HepG2 (cell line): Measurements from ENCODE around the gene LIPC. TPM values are rescaled to one million over a fixed set of nuclear protein-coding genes. Genes with fewer than 3 reads are reported as not detected.

Experiments
- ATAC-seq: fragments of 200-7000 bp; cut with Tn5 transposase; 3 replicates; pipeline ENCODE4 v1.9.1; 2020; ENCODE audit warnings: mild to moderate bottlenecking, moderate library complexity
- BruUV-seq: library from RNA; stranded (reverse); fragments of 400-500 nt; replicated peaks from 2 replicates; lab custom pipeline; 2021; lab: Mats Ljungman, UMichigan
- CTCF ChIA-PET: fragments of 300-600 bp; formaldehyde crosslinking; extraction: SDS; loops from one replicate; lab custom pipeline; 2021; ENCODE audit warnings: low total read pairs, inconsistent platforms, low intra/inter-chr PET ratio; lab: Yijun Ruan, JAX
- POLR2A ChIA-PET: fragments of 350-600 bp; sonication (Branson Sonifier 250); formaldehyde crosslinking; loops from one replicate; lab custom pipeline; 2020; ENCODE audit warnings: antibody characterized with exemption, inconsistent platforms; lab: Yijun Ruan, JAX
- DNase-seq: peaks from one replicate; pipeline ENCODE4 v3.0.0-alpha.2; 2015; ENCODE audit warnings: low spot score
- FAIRE-seq: peaks from 3 replicates; lab custom pipeline; 2011; peaks lifted over from hg19 to GRCh38; lab: Jason Lieb, UNC
- H2AFZ ChIP-seq: one replicate; pipeline ENCODE4 v1.6.1; 2011; ENCODE audit warnings: low read length, inconsistent platforms
- H3K27ac ChIP-seq: fragments of 300-600 bp; 3 replicates; pipeline ENCODE4 v1.8.0; 2011; ENCODE audit warnings: mixed run types, mild to moderate bottlenecking, mixed read lengths, low read length, inconsistent platforms; ENCODE audit not compliant: insufficient read depth; ENCODE audit errors: extremely low read length
- H3K27me3 ChIP-seq, 2 experiments: fragments of 200-600 bp in 1 of 2; 2 replicates in 1 of 2; 3 replicates in 1 of 2; pipeline versions ENCODE4 v1.6.0 to v1.8.0; 2011; ENCODE audit warnings: low read length in 2 of 2, mild to moderate bottlenecking in 2 of 2, moderate library complexity in 2 of 2, inconsistent platforms in 1 of 2; ENCODE audit not compliant: insufficient read depth in 2 of 2, control insufficient read depth in 1 of 2
- H3K36me3 ChIP-seq, 2 experiments: fragments of 200-600 bp in 1 of 2; replicated peaks in 1 of 2; 2 replicates in 1 of 2; 3 replicates in 1 of 2; pipeline versions ENCODE4 v1.5.1 to v1.8.0; 2011; ENCODE audit warnings: low read length in 2 of 2, inconsistent platforms in 1 of 2; ENCODE audit not compliant: insufficient read depth in 2 of 2, control insufficient read depth in 1 of 2
- H3K4me1 ChIP-seq: 2 replicates; pipeline ENCODE4 v1.5.1; 2012; ENCODE audit warnings: low read length, inconsistent platforms; ENCODE audit not compliant: insufficient read depth
- H3K4me2 ChIP-seq: 2 replicates; pipeline ENCODE4 v1.6.0; 2011; ENCODE audit warnings: low read depth, low read length, inconsistent platforms
- H3K4me3 ChIP-seq, 3 experiments: fragments of 200-600 bp in 1 of 3; sonication (generic), shearing (Covaris generic) in 1 of 3; replicated peaks in 1 of 3; 2 replicates each; pipeline ENCODE4 v1.5.1; 2011 to 2016; ENCODE audit warnings: low read length in 3 of 3, inconsistent platforms in 2 of 3, low read depth in 2 of 3, mild to moderate bottlenecking in 2 of 3, control low read depth in 1 of 3, mixed read lengths in 1 of 3; ENCODE audit not compliant: insufficient read depth in 1 of 3
- H3K79me2 ChIP-seq: one replicate; pipeline ENCODE4 v1.6.1; 2011; ENCODE audit warnings: low read length, inconsistent platforms; ENCODE audit not compliant: insufficient read depth
- H3K9ac ChIP-seq: 2 replicates; pipeline ENCODE4 v1.6.0; 2011; ENCODE audit warnings: mild to moderate bottlenecking, low read depth, low read length, inconsistent platforms; ENCODE audit not compliant: insufficient read depth
- H3K9me3 ChIP-seq: 2 replicates; pipeline ENCODE4 v1.5.1; 2012; ENCODE audit warnings: mild to moderate bottlenecking, low read length
- H4K20me1 ChIP-seq: 2 replicates; pipeline ENCODE4 v1.6.0; 2011; ENCODE audit warnings: inconsistent platforms, mild to moderate bottlenecking, low read length, moderate library complexity; ENCODE audit not compliant: insufficient read depth
- ARNT ChIP-seq: fragments of 450-650 bp; IDR thresholded peaks from 2 replicates; pipeline ENCODE4 v1.6.1; 2017
- FOXA3 ChIP-seq: IDR thresholded peaks from 2 replicates; pipeline ENCODE4 v1.6.1; 2016; ENCODE audit warnings: missing genetic modification reagents, missing compliant biosample characterization
- HES4 ChIP-seq: sonication (generic); formaldehyde crosslinking; IDR thresholded peaks from 2 replicates; pipeline ENCODE4 v1.9.0; 2021; ENCODE audit warnings: mild to moderate bottlenecking, missing genetic modification reagents, borderline replicate concordance
- MBNL3 ChIP-seq: fragments of 250-450 bp; sonication (Bioruptor Pico); conservative IDR thresholded peaks from 2 replicates; pipeline ENCODE4 v1.8.0; 2022; ENCODE audit warnings: mild to moderate bottlenecking, inconsistent platforms
- MZF1 ChIP-seq: sonication (generic); formaldehyde crosslinking; IDR thresholded peaks from 2 replicates; pipeline ENCODE4 v1.8.1; 2023; ENCODE audit warnings: mild to moderate bottlenecking, missing genetic modification reagents, borderline replicate concordance
- ZHX1 ChIP-seq: sonication (generic); formaldehyde crosslinking; IDR thresholded peaks from 2 replicates; pipeline ENCODE4 v1.8.1; 2022; ENCODE audit warnings: low read depth, mild to moderate bottlenecking, missing genetic modification reagents
- ZMYM4 ChIP-seq: sonication (generic); formaldehyde crosslinking; IDR thresholded peaks from 2 replicates; pipeline ENCODE4 v1.8.1; 2023; ENCODE audit warnings: mild to moderate bottlenecking, missing genetic modification reagents
- ZNF275 ChIP-seq: sonication (generic); formaldehyde crosslinking; IDR thresholded peaks from 2 replicates; pipeline ENCODE4 v1.8.0; 2022; ENCODE audit warnings: missing genetic modification reagents, mild to moderate bottlenecking, inconsistent platforms, borderline replicate concordance
- ZNF276 ChIP-seq: sonication (generic); formaldehyde crosslinking; IDR thresholded peaks from 2 replicates; pipeline ENCODE4 v1.4.0; 2020; ENCODE audit warnings: mild to moderate bottlenecking, low read depth, missing genetic modification reagents
- ZNF34 ChIP-seq: sonication (generic); formaldehyde crosslinking; IDR thresholded peaks from 2 replicates; pipeline ENCODE4 v1.4.0; 2020; ENCODE audit warnings: mild to moderate bottlenecking, missing genetic modification reagents, borderline replicate concordance
- ZNF460 ChIP-seq: sonication (generic); formaldehyde crosslinking; IDR thresholded peaks from 2 replicates; pipeline ENCODE4 v1.5.1; 2020; ENCODE audit warnings: missing genetic modification reagents, mild to moderate bottlenecking, borderline replicate concordance
- ZNF501 ChIP-seq: sonication (generic); formaldehyde crosslinking; IDR thresholded peaks from 2 replicates; pipeline ENCODE4 v1.5.1; 2020; ENCODE audit warnings: mild to moderate bottlenecking, moderate library complexity, missing genetic modification reagents
- ZNF678 ChIP-seq: sonication (generic); formaldehyde crosslinking; IDR thresholded peaks from 2 replicates; pipeline ENCODE4 v1.4.0; 2020; ENCODE audit warnings: mild to moderate bottlenecking, missing genetic modification reagents
- ZSCAN12 ChIP-seq: sonication (generic); formaldehyde crosslinking; IDR thresholded peaks from 2 replicates; pipeline ENCODE4 v1.9.0; 2021; ENCODE audit warnings: mild to moderate bottlenecking, missing genetic modification reagents
- WGBS: methylation state at CpG from one replicate; pipeline ENCODE4 v1.1.6; 2017; ENCODE audit warnings: low lambda C conversion rate; 5-methylcytosine and 5-hydroxymethylcytosine counted together
- in situ Hi-C: cut with HindIII; loops from 2 replicates; pipeline ENCODE4 v1.10.0; 2017; ENCODE audit warnings: low pct_unique_long_range_greater_than_20kb; ENCODE audit not compliant: extremely low pct_ligation_motif_present
- intact Hi-C: fragments of 100-400 bp; cut with micrococcal nuclease; formaldehyde crosslinking; loops from one replicate; pipeline ENCODE4 v1.10.0; 2022; ENCODE audit not compliant: unreplicated experiment
- polyA plus RNA-seq, 8 experiments: library from polyadenylated mRNA; depleted of rRNA in 3 of 8; stranded (reverse) in 7 of 8; unstranded in 1 of 8; fragments of >200 nt; fragmentation: Illumina TruSeq in 4 of 8; extraction: Trizol in 4 of 8; gene quantifications; 2 replicates each; pipeline versions ENCODE4 v1.2.1 to v1.2.3, GENCODE V29; 2011 to 2016; ENCODE audit warnings: low read depth in 4 of 8, missing spikeins in 1 of 8, mixed read lengths in 1 of 8; ENCODE audit not compliant: insufficient read depth in 1 of 8
- total RNA-seq, 5 experiments: library from RNA; depleted of rRNA; stranded (reverse); fragments of >200 nt; fragmentation: Illumina TruSeq; extraction: Trizol; gene quantifications; 2 replicates each; pipeline ENCODE4 v1.2.3, GENCODE V29; 2016; ENCODE audit warnings: low read depth in 1 of 5

The LIPC gene
- total and polyA plus RNA-seq, 2 of the 13 experiments (the other 11 are each of a cell fraction or from before 2014, with no cell fraction given): 26.0 to 38.0 TPM

- CTCF ChIA-PET: no interaction called here
- no peak overlapping the region for H3K4me2 ChIP-seq
- intact Hi-C loops: no loop called here
- 71% methylated on average over 3 of the region's 3 CpGs for WGBS
- H3K4me3 ChIP-seq: no peak overlapping the region
- no peaks in the 10 kb centered on the region for H4K20me1 ChIP-seq
- H3K4me1 ChIP-seq: no peaks in the 10 kb centered on the region
- H3K79me2 ChIP-seq: no peaks in the 10 kb centered on the region
- DNase-seq (no peak), ATAC-seq (no peak)
- no peaks in the 10 kb centered on the region for H3K36me3 ChIP-seq
- in situ Hi-C loops: no loop called here
- no TSS peak for BruUV-seq
- no peak overlapping the region for H3K27ac ChIP-seq
- H2AFZ ChIP-seq: no peak overlapping the region
- H3K9me3 ChIP-seq: no peaks in the 10 kb centered on the region
- POLR2A ChIA-PET: no interaction called here
- no peak for TF ChIP-seq ZNF276 (CRISPR knock-in tag)
- no peak for TF ChIP-seq ZMYM4 (CRISPR knock-in tag)
- no peak for TF ChIP-seq MBNL3 (CRISPR knock-in tag)
- TF ChIP-seq ZSCAN12: no peak
- TF ChIP-seq ZNF501 (CRISPR knock-in tag): no peak
- TF ChIP-seq ZNF275: no peak
- TF ChIP-seq ARNT: no peak
- TF ChIP-seq MZF1 (CRISPR knock-in tag): no peak
- no peak for TF ChIP-seq ZNF460 (CRISPR knock-in tag)
- no peak for TF ChIP-seq ZHX1
- no peak for TF ChIP-seq ZNF34 (CRISPR knock-in tag)
- TF ChIP-seq HES4 (CRISPR knock-in tag): no peak
- no peak for TF ChIP-seq ZNF678 (CRISPR knock-in tag)
- TF ChIP-seq FOXA3 (CRISPR knock-in tag): no peak
- TF ChIP-seq, all 625 proteins: peak for 0
- Histone ChIP-seq H3K27me3 (no peaks in the 10 kb centered on the region; a peak in 1 of 5 replicates), H3K9ac (no peak overlapping the region)
- no peak for FAIRE-seq
Observed at GRCh38 chr15:58413253-58413652, 18.5 kb upstream of the LIPC start.
